A549 (cell line): ENCODE data around the gene RPL19. TPM values are rescaled to one million over a fixed set of nuclear protein-coding genes. Genes with fewer than 3 reads are reported as not detected.
A peak's percentile ranks its signal among the peaks of the same experiment; 100 is the strongest.

Source experiments
- ATAC-seq, 2 experiments: fragments of 200-7000 bp in 1 of 2; fragments of >200 bp in 1 of 2; cut with Nextera tagmentation in 1 of 2; cut with Tn5 transposase in 1 of 2; 3 replicates each; pipeline versions ENCODE4 v1.8.0 to v1.9.1; 2018 to 2020; ENCODE audit warnings: mild to moderate bottlenecking in 1 of 2, moderate library complexity in 1 of 2
- CTCF ChIA-PET: fragments of 300-600 bp; sonication (Branson Sonifier 250); formaldehyde crosslinking; extraction: SDS; loops from one replicate; lab custom pipeline; 2021; ENCODE audit warnings: antibody characterized with exemption, inconsistent platforms; lab: Yijun Ruan, JAX
- POLR2A ChIA-PET: fragments of 350-600 bp; formaldehyde crosslinking; extraction: SDS; loops from one replicate; lab custom pipeline; 2021; ENCODE audit warnings: antibody characterized with exemption, inconsistent platforms; lab: Yijun Ruan, JAX
- DNase-seq, 2 experiments: peaks; one replicate each; pipeline versions ENCODE4 v3.0.0 to v3.0.0-alpha.2; 2011 to 2016; ENCODE audit warnings: low read depth in 1 of 2, low spot score in 1 of 2
- FAIRE-seq: peaks from 2 replicates; lab custom pipeline; 2011; peaks lifted over from hg19 to GRCh38; lab: Jason Lieb, UNC
- H3K27ac ChIP-seq, 2 experiments: fragments of >200 bp; sonication (Bioruptor Twin); formaldehyde crosslinking; 3 replicates each; pipeline ENCODE4 v1.5.1; 2016 to 2017
- H3K4me1 ChIP-seq: fragments of >200 bp; sonication (Bioruptor Twin); formaldehyde crosslinking; 3 replicates; pipeline ENCODE4 v1.6.1; 2016
- H3K4me2 ChIP-seq: fragments of >200 bp; sonication (Bioruptor Twin); formaldehyde crosslinking; 3 replicates; pipeline ENCODE4 v1.6.1; 2016
- H3K4me3 ChIP-seq: fragments of >200 bp; sonication (Bioruptor Twin); formaldehyde crosslinking; 3 replicates; pipeline ENCODE4 v1.5.1; 2016
- H3K9me3 ChIP-seq: fragments of >200 bp; sonication (Bioruptor Twin); formaldehyde crosslinking; 3 replicates; pipeline ENCODE4 v1.6.1; 2016
- BHLHE40 ChIP-seq: IDR thresholded peaks from 2 replicates; pipeline ENCODE4 v1.6.1; 2012; ENCODE audit warnings: low read depth, low read length, inconsistent platforms
- CHD2 ChIP-seq: fragments of 150-350 bp; IDR thresholded peaks from 2 replicates; pipeline ENCODE4 v1.6.1; 2014; ENCODE audit warnings: low read length; ENCODE audit not compliant: partially characterized antibody
- CTCF ChIP-seq: fragments of >200 bp; sonication (Bioruptor Twin); formaldehyde crosslinking; IDR thresholded peaks from 3 replicates; pipeline ENCODE4 v1.5.1; 2016
- E2F6 ChIP-seq: IDR thresholded peaks from 2 replicates; pipeline ENCODE4 v1.6.1; 2012; ENCODE audit warnings: low read depth, borderline replicate concordance
- ELK1 ChIP-seq: fragments of 150-350 bp; IDR thresholded peaks from 2 replicates; pipeline ENCODE4 v1.6.1; 2014; ENCODE audit warnings: low read depth, mild to moderate bottlenecking, low read length
- FOSB ChIP-seq: fragments of 250-450 bp; sonication (Bioruptor Pico); IDR thresholded peaks from 2 replicates; pipeline ENCODE4 v1.5.0; 2020; ENCODE audit warnings: mild to moderate bottlenecking, moderate library complexity
- FOSL2 ChIP-seq, 2 experiments: fragments of 450-650 bp in 1 of 2; fragments of >200 bp in 1 of 2; sonication (Bioruptor Twin) in 1 of 2; formaldehyde crosslinking; IDR thresholded peaks; 2 replicates each; pipeline versions ENCODE4 v1.5.0 to v1.6.1; 2016 to 2020; ENCODE audit warnings: mild to moderate bottlenecking in 1 of 2, moderate library complexity in 1 of 2
- HOXB13 ChIP-seq: fragments of 250-450 bp; sonication (Bioruptor Pico); IDR thresholded peaks from 2 replicates; pipeline ENCODE4 v1.5.0; 2020; ENCODE audit warnings: low read depth, mild to moderate bottlenecking, moderate library complexity
- RAD21 ChIP-seq, 2 experiments: fragments of >200 bp in 1 of 2; sonication (Bioruptor Twin) in 1 of 2; formaldehyde crosslinking in 1 of 2; IDR thresholded peaks in 1 of 2; conservative IDR thresholded peaks in 1 of 2; 2 replicates in 1 of 2; 3 replicates in 1 of 2; pipeline ENCODE4 v1.6.1; 2012 to 2018; ENCODE audit warnings: inconsistent platforms in 1 of 2
- RFX5 ChIP-seq: fragments of 450-650 bp; IDR thresholded peaks from 2 replicates; pipeline ENCODE4 v1.7.1; 2014; ENCODE audit warnings: antibody characterized with exemption, mild to moderate bottlenecking, moderate library complexity
- SMC3 ChIP-seq: fragments of >200 bp; sonication (Bioruptor Twin); formaldehyde crosslinking; IDR thresholded peaks from 3 replicates; pipeline ENCODE4 v1.6.1; 2018; ENCODE audit warnings: inconsistent platforms
- TP53 ChIP-seq: fragments of 250-450 bp; sonication (Bioruptor Pico); IDR thresholded peaks from 2 replicates; pipeline ENCODE4 v1.5.0; 2021; ENCODE audit warnings: mild to moderate bottlenecking, moderate library complexity
- USF2 ChIP-seq: fragments of 450-650 bp; IDR thresholded peaks from 2 replicates; pipeline ENCODE4 v1.6.1; 2014; ENCODE audit warnings: antibody characterized with exemption
- ZC3H11A ChIP-seq: fragments of 450-650 bp; IDR thresholded peaks from 2 replicates; pipeline ENCODE4 v1.6.1; 2014; ENCODE audit warnings: antibody characterized with exemption, mild to moderate bottlenecking
- WGBS: methylation state at CpG from one replicate; pipeline ENCODE4 v1.1.6; 2017; ENCODE audit errors: missing lambda C conversion rate; 5-methylcytosine and 5-hydroxymethylcytosine counted together
- polyA plus RNA-seq, 4 experiments: library from polyadenylated mRNA; depleted of rRNA in 3 of 4; stranded (reverse); fragments of >200 nt; fragmentation: RNase III in 1 of 4; extraction: RNeasy Plus Mini Kit Qiagen cat#74134 plus additional on column Dnase treatment in 1 of 4; gene quantifications; 2 replicates in 3 of 4; 3 replicates in 1 of 4; pipeline ENCODE4 v1.2.3, GENCODE V29; 2011 to 2017

Gene RPL19
- polyA plus RNA-seq, 2 of the 4 experiments (the other 2 are of a cell fraction) = 2,211 to 2,862 TPM

- TF ChIP-seq FOSB (CRISPR knock-in tag) (no peak), ELK1 (no peak), BHLHE40 (no peak), HOXB13 (CRISPR knock-in tag) (no peak)
Observed at GRCh38 chr17:39173526-39174274, 26.4 kb upstream of the RPL19 start (continued).

GRCh38 chr17:39174920-39175694, 25.0 kb upstream of the RPL19 start:
- Histone ChIP-seq H3K4me1 (peaks cover 12% of the 10 kb centered on the region), H3K9me3 (no peaks in the 10 kb centered on the region), H3K27ac (no peak overlapping the region), H3K4me2 (no peak overlapping the region), H3K4me3 (no peak overlapping the region)
- POLR2A ChIA-PET = interaction anchor here (0.8 to 1.1 kb wide), 2 partner anchors 10 to 25 kb away, joined by 3 to 5 read pairs; partner anchors contain the start of gene RPL19
- TF ChIP-seq SMC3 (peak; percentile 41), FOSB (CRISPR knock-in tag) (no peak), RAD21 (conservative IDR thresholded peaks at IDR 0.05 in 1 of 2, IDR thresholded peaks at IDR 0.05 in 1 of 2) (peak; percentile 58 to 71), CTCF (peak; percentile 90)
- DNase-seq = peak; percentile 79 to 90
- WGBS = 65% methylated on average over 35 of the region's 35 CpGs
- peak; percentile 64 to 86; a peak in 5 of 6 replicates for ATAC-seq
- FAIRE-seq = no peak
- CTCF ChIA-PET = interaction anchor here (0.5 to 30.5 kb wide), 57 partner anchors 11 to 477 kb away, joined by 3 to 612 read pairs (median 4); partner anchors contain the start of genes ARL5C, CACNB1, FBXO47 and LASP1

- ATAC-seq (no peak), FAIRE-seq (no peak), DNase-seq (no peak)
- Histone ChIP-seq H3K27ac (no peak overlapping the region), H3K9me3 (no peaks in the 10 kb centered on the region), H3K4me2 (no peak overlapping the region), H3K4me1 (peaks cover 12% of the 10 kb centered on the region), H3K4me3 (no peak overlapping the region)
- POLR2A ChIA-PET = no interaction called here
- CTCF ChIA-PET = interaction anchor here (0.5 to 30.5 kb wide), 38 partner anchors 10 to 478 kb away, joined by 3 to 612 read pairs (median 5); partner anchors contain the start of genes ARL5C, CACNB1, FBXO47 and LASP1NB
- TF ChIP-seq FOSL2 (IDR thresholded peaks at IDR 0.05) = no peak
- TF ChIP-seq FOSL2 (CRISPR knock-in tag; IDR thresholded peaks at IDR 0.05) = peak; percentile 35; the same call in 1 of the 2 replicates
- TF ChIP-seq RFX5 = no peak
- WGBS = 73% methylated on average over 10 of the region's 10 CpGs
Observed at GRCh38 chr17:39175695-39176093, 24.4 kb upstream of the RPL19 start.

- no peaks in the 10 kb centered on the region for H3K9me3 ChIP-seq
- WGBS = 94% methylated on average over 10 of the region's 12 CpGs
- no peak overlapping the region for H3K4me2 ChIP-seq
- H3K4me1 ChIP-seq = peaks cover 12% of the 10 kb centered on the region
- ATAC-seq = peak; percentile 15 to 63; a peak in 3 of 6 replicates
- no peak for TF ChIP-seq ZC3H11A
- TF ChIP-seq CHD2 = no peak
- TF ChIP-seq USF2 = no peak
- TF ChIP-seq TP53 (CRISPR knock-in tag) = no peak
- no peak for TF ChIP-seq E2F6
- DNase-seq = peak in 1 of 2 experiments; percentile 73
- ChIA-PET CTCF (interaction anchor here (3.2 to 30.5 kb wide), 4 partner anchors 16 to 195 kb away, joined by 38 to 612 read pairs (median 284); partner anchors contain the start of genes ARL5C and PLXDC1), POLR2A (interaction anchor here (0.6 kb wide), 1 partner anchor 24 kb away, joined by 4 read pairs; no protein-coding TSS in a partner anchor)
- no peak overlapping the region for H3K4me3 ChIP-seq
- FAIRE-seq = no peak
- no peak overlapping the region for H3K27ac ChIP-seq
Observed at GRCh38 chr17:39177256-39177655, 22.8 kb upstream of the RPL19 start.
